MM.1S (cell line): ENCODE results near the gene HOXA13.
A peak's percentile ranks its signal among the peaks of the same experiment; 100 is the strongest.

ENCODE experiments used
- DNase-seq: peaks from one replicate; pipeline ENCODE4 v3.0.0-alpha.2; 2015
- H2AFZ ChIP-seq: fragments of 300-600 bp; sonication (generic); 2 replicates; pipeline ENCODE4 v1.6.0; 2016; ENCODE audit warnings: antibody characterized with exemption, low read length
- H3F3A ChIP-seq: fragments of 300-600 bp; sonication (generic); 2 replicates; pipeline ENCODE4 v1.6.1; 2016; ENCODE audit warnings: mild to moderate bottlenecking, antibody characterized with exemption, low read length, moderate library complexity, mixed read lengths; ENCODE audit not compliant: insufficient read depth
- H3K27ac ChIP-seq: fragments of 300-600 bp; sonication (generic); 2 replicates; pipeline ENCODE4 v1.5.1; 2016; ENCODE audit warnings: mild to moderate bottlenecking, low read length
- H3K27me3 ChIP-seq: fragments of 300-600 bp; sonication (generic); replicated peaks from 2 replicates; pipeline ENCODE4 v1.6.0; 2016; ENCODE audit warnings: low read length; ENCODE audit not compliant: insufficient read depth
- H3K36me3 ChIP-seq: fragments of 300-600 bp; sonication (generic); replicated peaks from 2 replicates; pipeline ENCODE4 v1.6.1; 2016; ENCODE audit warnings: mild to moderate bottlenecking, low read length, mixed read lengths; ENCODE audit not compliant: insufficient read depth
- H3K4me1 ChIP-seq: fragments of 300-600 bp; sonication (generic); 2 replicates; pipeline ENCODE4 v1.6.1; 2016; ENCODE audit warnings: low read length, mixed read lengths
- H3K4me2 ChIP-seq: fragments of 300-600 bp; sonication (generic); 2 replicates; pipeline ENCODE4 v1.6.0; 2016; ENCODE audit warnings: low read depth, low read length
- H3K4me3 ChIP-seq: fragments of 300-600 bp; sonication (generic); 2 replicates; pipeline ENCODE4 v1.5.1; 2016; ENCODE audit warnings: low read length, mixed read lengths
- H3K79me2 ChIP-seq: fragments of 300-600 bp; sonication (generic); 2 replicates; pipeline ENCODE4 v1.6.1; 2016; ENCODE audit warnings: mixed run types, low read length, mixed read lengths
- H3K9ac ChIP-seq: fragments of 300-600 bp; sonication (generic); 2 replicates; pipeline ENCODE4 v1.6.1; 2016; ENCODE audit warnings: low read length, mixed read lengths
- H3K9me2 ChIP-seq: fragments of 300-600 bp; sonication (generic); replicated peaks from 2 replicates; pipeline ENCODE4 v1.6.1; 2016; ENCODE audit warnings: mild to moderate bottlenecking, low read length, mixed read lengths; ENCODE audit not compliant: insufficient read depth
- H3K9me3 ChIP-seq: fragments of 300-600 bp; sonication (generic); replicated peaks from 2 replicates; pipeline ENCODE4 v1.6.1; 2016; ENCODE audit warnings: mild to moderate bottlenecking, low read length, mixed read lengths; ENCODE audit not compliant: insufficient read depth
- H4K20me1 ChIP-seq: fragments of 300-600 bp; sonication (generic); 2 replicates; pipeline ENCODE4 v1.6.1; 2016; ENCODE audit warnings: mild to moderate bottlenecking, low read length, moderate library complexity, mixed read lengths; ENCODE audit not compliant: insufficient read depth
- EZH2 ChIP-seq: fragments of 300-600 bp; sonication (generic); optimal IDR thresholded peaks from 2 replicates; pipeline ENCODE3; 2017; ENCODE audit warnings: low read depth, mild to moderate bottlenecking, antibody characterized with exemption, low read length, mixed read lengths
- EZH2phosphoT487 ChIP-seq: fragments of 300-600 bp; sonication (generic); IDR thresholded peaks from 2 replicates; pipeline ENCODE4 v1.6.1; 2018; ENCODE audit warnings: antibody characterized with exemption, low read length
- TF ChIP-seq, protein P1 (sequence below): fragments of 300-600 bp; sonication (generic); IDR thresholded peaks from 2 replicates; pipeline ENCODE4 v1.5.1; 2016; ENCODE audit warnings: antibody characterized with exemption, low read length, mixed read lengths

HOXA13 gene

GRCh38 chr7:27161721-27162560 lies 38.0 kb downstream of the HOXA13 start:
- Histone ChIP-seq H3K9me2 (no peaks in the 10 kb centered on the region), H3K4me1 (0 out of 2 replicates have a peak, but pooled peaks cover 4% of the 10 kb centered on the region), H3K36me3 (no peaks in the 10 kb centered on the region), H3K9me3 (no peaks in the 10 kb centered on the region), H3K4me2 (no peak overlapping the region), H3K27me3 (peaks cover 91% of the 10 kb centered on the region), H3K27ac (no peak overlapping the region), H3K79me2 (no peaks in the 10 kb centered on the region), H4K20me1 (no peaks in the 10 kb centered on the region), H2AFZ (no peak overlapping the region), H3F3A (no peaks in the 10 kb centered on the region), H3K9ac (no peak overlapping the region), H3K4me3 (no peak overlapping the region)
- no peak for TF ChIP-seq EZH2
- TF ChIP-seq, protein P1, sequence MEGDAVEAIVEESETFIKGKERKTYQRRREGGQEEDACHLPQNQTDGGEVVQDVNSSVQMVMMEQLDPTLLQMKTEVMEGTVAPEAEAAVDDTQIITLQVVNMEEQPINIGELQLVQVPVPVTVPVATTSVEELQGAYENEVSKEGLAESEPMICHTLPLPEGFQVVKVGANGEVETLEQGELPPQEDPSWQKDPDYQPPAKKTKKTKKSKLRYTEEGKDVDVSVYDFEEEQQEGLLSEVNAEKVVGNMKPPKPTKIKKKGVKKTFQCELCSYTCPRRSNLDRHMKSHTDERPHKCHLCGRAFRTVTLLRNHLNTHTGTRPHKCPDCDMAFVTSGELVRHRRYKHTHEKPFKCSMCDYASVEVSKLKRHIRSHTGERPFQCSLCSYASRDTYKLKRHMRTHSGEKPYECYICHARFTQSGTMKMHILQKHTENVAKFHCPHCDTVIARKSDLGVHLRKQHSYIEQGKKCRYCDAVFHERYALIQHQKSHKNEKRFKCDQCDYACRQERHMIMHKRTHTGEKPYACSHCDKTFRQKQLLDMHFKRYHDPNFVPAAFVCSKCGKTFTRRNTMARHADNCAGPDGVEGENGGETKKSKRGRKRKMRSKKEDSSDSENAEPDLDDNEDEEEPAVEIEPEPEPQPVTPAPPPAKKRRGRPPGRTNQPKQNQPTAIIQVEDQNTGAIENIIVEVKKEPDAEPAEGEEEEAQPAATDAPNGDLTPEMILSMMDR, result no peak
- TF ChIP-seq EZH2phosphoT487, result no peak
- DNase-seq, result no peak

DNA sequence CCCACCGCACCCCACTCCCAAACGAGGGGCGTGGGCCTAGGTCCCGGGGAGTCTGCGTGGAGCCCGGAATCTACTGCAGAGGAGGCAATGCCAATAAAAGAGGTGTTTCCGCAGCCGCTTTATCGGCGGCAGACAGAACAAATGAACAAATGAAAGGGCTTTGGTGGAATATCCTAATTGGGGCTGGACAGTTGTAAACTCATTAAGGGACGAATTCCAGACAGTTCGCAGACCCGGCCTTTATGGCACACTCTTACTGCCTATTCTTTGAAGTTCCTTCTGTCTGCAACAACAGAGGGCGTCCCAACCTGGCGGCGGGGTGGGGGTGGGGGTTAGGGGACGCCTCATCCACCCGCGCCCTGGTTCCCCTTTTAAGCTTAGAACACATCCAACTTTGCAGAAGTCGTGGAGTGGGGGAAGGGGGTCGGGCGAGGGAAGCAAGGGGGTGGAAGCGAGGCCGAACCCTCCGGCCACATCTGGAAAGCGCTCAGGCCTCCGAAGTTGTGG lies 38.6 kb downstream of the HOXA13 start:
- no peaks in the 10 kb centered on the region for H3K79me2 ChIP-seq
- no peak overlapping the region for H3K9ac ChIP-seq
- 0 out of 2 replicates have a peak, but pooled peaks cover 4% of the 10 kb centered on the region for H3K4me1 ChIP-seq
- peak overlapping the region; percentile 96 for H3K4me2 ChIP-seq
- H4K20me1 ChIP-seq, result no peaks in the 10 kb centered on the region
- peak overlapping the region; percentile 64 for H3K4me3 ChIP-seq
- no peaks in the 10 kb centered on the region for H3K9me2 ChIP-seq
- TF ChIP-seq, protein P1, result no peak; the same call in 1 of the 2 replicates
- TF ChIP-seq EZH2 (no peak), EZH2phosphoT487 (no peak)
- H3K9me3 ChIP-seq, result no peaks in the 10 kb centered on the region
- peak overlapping the region; percentile 91 for H2AFZ ChIP-seq
- H3F3A ChIP-seq, result no peaks in the 10 kb centered on the region
- no peak for DNase-seq
- no peak overlapping the region for H3K27ac ChIP-seq
- no peaks in the 10 kb centered on the region for H3K36me3 ChIP-seq
- peaks cover 91% of the 10 kb centered on the region for H3K27me3 ChIP-seq

- Histone ChIP-seq H3K4me2 (peak overlapping the region; percentile 96), H3K9me3 (no peaks in the 10 kb centered on the region), H3K27ac (no peak overlapping the region), H3F3A (no peaks in the 10 kb centered on the region), H3K9me2 (no peaks in the 10 kb centered on the region), H3K36me3 (no peaks in the 10 kb centered on the region), H2AFZ (peak overlapping the region; percentile 91), H3K27me3 (peaks cover 91% of the 10 kb centered on the region), H3K4me3 (peak overlapping the region; percentile 64), H3K4me1 (0 out of 2 replicates have a peak, but pooled peaks cover 4% of the 10 kb centered on the region), H3K9ac (peak overlapping the region; percentile 6; the same call in 1 of the 2 replicates), H3K79me2 (no peaks in the 10 kb centered on the region), H4K20me1 (no peaks in the 10 kb centered on the region)
- TF ChIP-seq, protein P1, result peak; percentile 96
- TF ChIP-seq EZH2phosphoT487, result no peak
- DNase-seq, result peak; percentile 71
These were observed 39.2 kb downstream of the HOXA13 start for GRCh38 chr7:27160546-27161213.
